HepG2 (cell line): ENCODE results near the gene VEGFB. TPM values are rescaled to one million over a fixed set of nuclear protein-coding genes. Genes with fewer than 3 reads are reported as not detected.

Source experiments
- ATAC-seq: fragments of 200-7000 bp; cut with Tn5 transposase; 3 replicates; pipeline ENCODE4 v1.9.1; 2020; ENCODE audit warnings: mild to moderate bottlenecking, moderate library complexity
- BruUV-seq: library from RNA; stranded (reverse); fragments of 400-500 nt; replicated peaks from 2 replicates; lab custom pipeline; 2021; lab: Mats Ljungman, UMichigan
- CTCF ChIA-PET: fragments of 300-600 bp; formaldehyde crosslinking; extraction: SDS; loops from one replicate; lab custom pipeline; 2021; ENCODE audit warnings: low total read pairs, inconsistent platforms, low intra/inter-chr PET ratio; lab: Yijun Ruan, JAX
- POLR2A ChIA-PET: fragments of 350-600 bp; sonication (Branson Sonifier 250); formaldehyde crosslinking; loops from one replicate; lab custom pipeline; 2020; ENCODE audit warnings: antibody characterized with exemption, inconsistent platforms; lab: Yijun Ruan, JAX
- DNase-seq: peaks from one replicate; pipeline ENCODE4 v3.0.0-alpha.2; 2015; ENCODE audit warnings: low spot score
- FAIRE-seq: peaks from 3 replicates; lab custom pipeline; 2011; peaks lifted over from hg19 to GRCh38; lab: Jason Lieb, UNC
- H2AFZ ChIP-seq: one replicate; pipeline ENCODE4 v1.6.1; 2011; ENCODE audit warnings: low read length, inconsistent platforms
- H3K27ac ChIP-seq: fragments of 300-600 bp; 3 replicates; pipeline ENCODE4 v1.8.0; 2011; ENCODE audit warnings: mixed run types, mild to moderate bottlenecking, mixed read lengths, low read length, inconsistent platforms; ENCODE audit not compliant: insufficient read depth; ENCODE audit errors: extremely low read length
- H3K27me3 ChIP-seq, 2 experiments: fragments of 200-600 bp in 1 of 2; 2 replicates in 1 of 2; 3 replicates in 1 of 2; pipeline versions ENCODE4 v1.6.0 to v1.8.0; 2011; ENCODE audit warnings: low read length in 2 of 2, mild to moderate bottlenecking in 2 of 2, moderate library complexity in 2 of 2, inconsistent platforms in 1 of 2; ENCODE audit not compliant: insufficient read depth in 2 of 2, control insufficient read depth in 1 of 2
- H3K36me3 ChIP-seq, 2 experiments: fragments of 200-600 bp in 1 of 2; replicated peaks in 1 of 2; 2 replicates in 1 of 2; 3 replicates in 1 of 2; pipeline versions ENCODE4 v1.5.1 to v1.8.0; 2011; ENCODE audit warnings: low read length in 2 of 2, inconsistent platforms in 1 of 2; ENCODE audit not compliant: insufficient read depth in 2 of 2, control insufficient read depth in 1 of 2
- H3K4me1 ChIP-seq: 2 replicates; pipeline ENCODE4 v1.5.1; 2012; ENCODE audit warnings: low read length, inconsistent platforms; ENCODE audit not compliant: insufficient read depth
- H3K4me2 ChIP-seq: 2 replicates; pipeline ENCODE4 v1.6.0; 2011; ENCODE audit warnings: low read depth, low read length, inconsistent platforms
- H3K4me3 ChIP-seq, 3 experiments: fragments of 200-600 bp in 1 of 3; sonication (generic), shearing (Covaris generic) in 1 of 3; replicated peaks in 1 of 3; 2 replicates each; pipeline ENCODE4 v1.5.1; 2011 to 2016; ENCODE audit warnings: low read length in 3 of 3, inconsistent platforms in 2 of 3, low read depth in 2 of 3, mild to moderate bottlenecking in 2 of 3, control low read depth in 1 of 3, mixed read lengths in 1 of 3; ENCODE audit not compliant: insufficient read depth in 1 of 3
- H3K79me2 ChIP-seq: one replicate; pipeline ENCODE4 v1.6.1; 2011; ENCODE audit warnings: low read length, inconsistent platforms; ENCODE audit not compliant: insufficient read depth
- H3K9ac ChIP-seq: 2 replicates; pipeline ENCODE4 v1.6.0; 2011; ENCODE audit warnings: mild to moderate bottlenecking, low read depth, low read length, inconsistent platforms; ENCODE audit not compliant: insufficient read depth
- H3K9me3 ChIP-seq: 2 replicates; pipeline ENCODE4 v1.5.1; 2012; ENCODE audit warnings: mild to moderate bottlenecking, low read length
- H4K20me1 ChIP-seq: 2 replicates; pipeline ENCODE4 v1.6.0; 2011; ENCODE audit warnings: inconsistent platforms, mild to moderate bottlenecking, low read length, moderate library complexity; ENCODE audit not compliant: insufficient read depth
- KAT2B ChIP-seq: fragments of 150-350 bp; IDR thresholded peaks from 2 replicates; pipeline ENCODE4 v1.6.1; 2014; ENCODE audit warnings: low read depth, low read length, borderline replicate concordance
- KMT2A ChIP-seq: sonication (generic); formaldehyde crosslinking; IDR thresholded peaks from 2 replicates; pipeline ENCODE4 v1.4.0; 2020; ENCODE audit warnings: missing genetic modification reagents
- NFE2L2 ChIP-seq: fragments of 150-350 bp; IDR thresholded peaks from 2 replicates; pipeline ENCODE4 v1.6.1; 2014; ENCODE audit warnings: low read length
- NFIC ChIP-seq: IDR thresholded peaks from 2 replicates; pipeline ENCODE4 v1.6.1; 2012; ENCODE audit warnings: mild to moderate bottlenecking, low read length, inconsistent platforms
- POLR2A ChIP-seq, 2 experiments: IDR thresholded peaks; 2 replicates each; pipeline ENCODE4 v1.6.1; 2011; ENCODE audit warnings: low read depth in 2 of 2, low read length in 2 of 2, mild to moderate bottlenecking in 1 of 2, moderate library complexity in 1 of 2; ENCODE audit not compliant: insufficient read depth in 1 of 2
- SIN3B ChIP-seq: fragments of 150-350 bp; IDR thresholded peaks from 2 replicates; pipeline ENCODE4 v1.6.1; 2014; ENCODE audit warnings: low read length
- SNAPC2 ChIP-seq: sonication (generic); formaldehyde crosslinking; IDR thresholded peaks from 2 replicates; pipeline ENCODE4 v1.8.1; 2022; ENCODE audit warnings: mild to moderate bottlenecking, missing genetic modification reagents
- TAF1 ChIP-seq: sonication (generic); formaldehyde crosslinking; IDR thresholded peaks from 2 replicates; pipeline ENCODE4 v1.4.0; 2020; ENCODE audit warnings: missing genetic modification reagents
- ZBTB10 ChIP-seq: sonication (generic); formaldehyde crosslinking; IDR thresholded peaks from 2 replicates; pipeline ENCODE4 v1.4.0; 2020; ENCODE audit warnings: missing genetic modification reagents, borderline replicate concordance
- ZFYVE20 ChIP-seq: sonication (generic); formaldehyde crosslinking; IDR thresholded peaks from 2 replicates; pipeline ENCODE4 v1.8.0; 2023; ENCODE audit warnings: low read depth, mild to moderate bottlenecking, moderate library complexity, missing genetic modification reagents, borderline replicate concordance
- ZNF773 ChIP-seq: sonication (generic); formaldehyde crosslinking; IDR thresholded peaks from 2 replicates; pipeline ENCODE4 v1.4.0; 2020; ENCODE audit warnings: missing genetic modification reagents, borderline replicate concordance
- ZSCAN21 ChIP-seq: sonication (generic); formaldehyde crosslinking; IDR thresholded peaks from 2 replicates; pipeline ENCODE4 v1.8.0; 2022; ENCODE audit warnings: mild to moderate bottlenecking, missing genetic modification reagents, moderate library complexity, borderline replicate concordance
- WGBS: methylation state at CpG from one replicate; pipeline ENCODE4 v1.1.6; 2017; ENCODE audit warnings: low lambda C conversion rate; 5-methylcytosine and 5-hydroxymethylcytosine counted together
- in situ Hi-C: cut with HindIII; loops from 2 replicates; pipeline ENCODE4 v1.10.0; 2017; ENCODE audit warnings: low pct_unique_long_range_greater_than_20kb; ENCODE audit not compliant: extremely low pct_ligation_motif_present
- intact Hi-C: fragments of 100-400 bp; cut with micrococcal nuclease; formaldehyde crosslinking; loops from one replicate; pipeline ENCODE4 v1.10.0; 2022; ENCODE audit not compliant: unreplicated experiment
- polyA plus RNA-seq, 8 experiments: library from polyadenylated mRNA; depleted of rRNA in 3 of 8; stranded (reverse) in 7 of 8; unstranded in 1 of 8; fragments of >200 nt; fragmentation: Illumina TruSeq in 4 of 8; extraction: Trizol in 4 of 8; gene quantifications; 2 replicates each; pipeline versions ENCODE4 v1.2.1 to v1.2.3, GENCODE V29; 2011 to 2016; ENCODE audit warnings: low read depth in 4 of 8, missing spikeins in 1 of 8, mixed read lengths in 1 of 8; ENCODE audit not compliant: insufficient read depth in 1 of 8
- total RNA-seq, 5 experiments: library from RNA; depleted of rRNA; stranded (reverse); fragments of >200 nt; fragmentation: Illumina TruSeq; extraction: Trizol; gene quantifications; 2 replicates each; pipeline ENCODE4 v1.2.3, GENCODE V29; 2016; ENCODE audit warnings: low read depth in 1 of 5
- TF ChIP-seq, protein P1 (sequence below): sonication (generic); formaldehyde crosslinking; conservative IDR thresholded peaks from 2 replicates; pipeline ENCODE4 v1.4.0; 2020; ENCODE audit warnings: missing genetic modification reagents

VEGFB gene
- total and polyA plus RNA-seq, 2 of the 13 experiments (the other 11 are each of a cell fraction or from before 2014, with no cell fraction given): 9.0 to 11.3 TPM

DNA sequence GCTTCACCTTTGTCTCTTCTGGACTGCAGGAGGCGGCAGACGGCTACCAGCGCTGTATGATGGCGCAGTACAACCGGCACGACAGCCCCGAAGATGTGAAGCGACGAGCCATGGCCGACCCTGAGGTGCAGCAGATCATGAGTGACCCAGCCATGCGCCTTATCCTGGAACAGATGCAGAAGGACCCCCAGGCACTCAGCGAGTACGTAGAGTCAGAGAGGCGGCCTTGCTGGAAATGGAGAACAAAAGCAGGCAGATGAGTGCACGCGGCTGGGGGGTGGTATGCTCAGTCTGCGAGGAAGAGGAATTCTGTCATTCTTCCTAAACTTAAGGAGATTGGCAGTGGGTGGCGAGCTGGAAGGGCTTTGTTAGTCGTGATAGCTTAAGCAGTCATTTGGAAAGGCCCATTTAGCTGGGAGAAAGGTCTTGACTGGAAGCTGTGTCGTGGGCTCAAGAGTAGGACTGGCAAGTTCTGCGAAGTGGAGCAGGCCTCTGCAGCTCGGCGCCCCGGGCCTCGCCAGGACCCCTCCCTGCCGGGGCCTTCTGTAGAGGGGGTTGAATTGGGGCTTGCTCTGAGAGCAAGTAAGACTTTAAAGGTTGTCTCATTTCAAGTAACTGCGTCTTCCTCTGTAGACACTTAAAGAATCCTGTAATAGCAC lies 30.8 kb upstream of the VEGFB start:
- Histone ChIP-seq H3K79me2 (no peaks in the 10 kb centered on the region), H3K9ac (no peak overlapping the region), H3K36me3 (peaks cover 36 to 47% of the 10 kb centered on the region in 2 experiments), H2AFZ (no peak overlapping the region), H3K27me3 (no peaks in the 10 kb centered on the region), H3K4me1 (peaks cover 17% of the 10 kb centered on the region), H3K9me3 (no peaks in the 10 kb centered on the region), H3K27ac (no peak overlapping the region), H3K4me3 (no peak overlapping the region), H3K4me2 (no peak overlapping the region), H4K20me1 (0 out of 2 replicates have a peak, but pooled peaks cover 2% of the 10 kb centered on the region)
- 98% methylated on average over 27 of the region's 27 CpGs for WGBS
- ChIA-PET CTCF (interaction anchor here (1.7 kb wide), 1 partner anchor 101 kb away, joined by 7 read pairs; no protein-coding TSS in a partner anchor), POLR2A (interaction anchor here (1.6 to 3.8 kb wide), 3 partner anchors 18 to 38 kb away, joined by 5 to 18 read pairs (median 6); partner anchors contain the start of genes FKBP2, NUDT22, STIP1 and TRPT1)
- TF ChIP-seq POLR2A (IDR thresholded peaks at IDR 0.05; ENCODE audit: insufficient read depth in 1 of 2, low read depth in 2 of 2, low read length in 2 of 2) (0 out of 4 replicates have a peak, but pooled peaks of 1 of the 2 experiments have one; percentile 8), ZSCAN21 (no peak)
- intact Hi-C loops (no loop called here), in situ Hi-C loops (no loop called here)
- ATAC-seq (no peak), FAIRE-seq (no peak), DNase-seq (no peak)
- BruUV-seq: no TSS peak

DNA sequence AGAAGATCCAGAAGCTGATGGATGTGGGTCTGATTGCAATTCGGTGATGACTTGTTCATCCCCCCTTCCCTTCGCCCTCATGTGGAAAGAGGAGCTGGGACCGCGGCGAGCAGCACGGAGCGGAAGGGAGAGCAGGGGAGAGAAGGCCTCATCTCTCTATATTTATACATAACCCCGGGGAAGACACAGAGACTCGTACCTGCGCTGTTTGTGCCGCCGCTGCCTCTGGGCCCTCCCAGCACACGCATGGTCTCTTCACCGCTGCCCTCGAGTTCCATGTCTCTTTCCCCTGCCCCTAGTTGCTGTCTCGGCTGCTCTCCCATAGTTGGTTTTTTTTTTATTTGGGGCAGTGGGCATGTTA lies 30.3 kb upstream of the VEGFB start:
- no peak overlapping the region for H3K27ac ChIP-seq
- POLR2A ChIA-PET: interaction anchor here (0.8 to 3.8 kb wide), 10 partner anchors 13 to 128 kb away, joined by 3 to 18 read pairs (median 5); partner anchors contain the start of genes CATSPERZ, FKBP2, NUDT22 and STIP1
- no peak overlapping the region for H3K4me2 ChIP-seq
- TSS peak; percentile 57 for BruUV-seq
- H3K36me3 ChIP-seq: peaks cover 36 to 45% of the 10 kb centered on the region in 2 experiments
- no peak for FAIRE-seq
- in situ Hi-C loops: no loop called here
- no peak overlapping the region for H2AFZ ChIP-seq
- intact Hi-C loops: no loop called here
- no peak overlapping the region for H3K4me3 ChIP-seq
- 98% methylated on average over 16 of the region's 16 CpGs for WGBS
- CTCF ChIA-PET: interaction anchor here (1.3 to 1.7 kb wide), 2 partner anchors 97 to 100 kb away, joined by 6 to 7 read pairs; partner anchors contain the start of gene CATSPERZ
- H4K20me1 ChIP-seq: 0 out of 2 replicates have a peak, but pooled peaks cover 2% of the 10 kb centered on the region
- no peak for ATAC-seq
- no peak overlapping the region for H3K9ac ChIP-seq
- no peaks in the 10 kb centered on the region for H3K27me3 ChIP-seq
- DNase-seq: no peak
- H3K9me3 ChIP-seq: no peaks in the 10 kb centered on the region
- H3K79me2 ChIP-seq: no peaks in the 10 kb centered on the region
- H3K4me1 ChIP-seq: peaks cover 17% of the 10 kb centered on the region
- no peak for TF ChIP-seq ZNF773
- TF ChIP-seq KMT2A (CRISPR knock-in tag): no peak
- no peak for TF ChIP-seq NFIC
- TF ChIP-seq SNAPC2: no peak
- no peak for TF ChIP-seq TAF1 (CRISPR knock-in tag)
- TF ChIP-seq NFE2L2: no peak
- TF ChIP-seq, protein P1, sequence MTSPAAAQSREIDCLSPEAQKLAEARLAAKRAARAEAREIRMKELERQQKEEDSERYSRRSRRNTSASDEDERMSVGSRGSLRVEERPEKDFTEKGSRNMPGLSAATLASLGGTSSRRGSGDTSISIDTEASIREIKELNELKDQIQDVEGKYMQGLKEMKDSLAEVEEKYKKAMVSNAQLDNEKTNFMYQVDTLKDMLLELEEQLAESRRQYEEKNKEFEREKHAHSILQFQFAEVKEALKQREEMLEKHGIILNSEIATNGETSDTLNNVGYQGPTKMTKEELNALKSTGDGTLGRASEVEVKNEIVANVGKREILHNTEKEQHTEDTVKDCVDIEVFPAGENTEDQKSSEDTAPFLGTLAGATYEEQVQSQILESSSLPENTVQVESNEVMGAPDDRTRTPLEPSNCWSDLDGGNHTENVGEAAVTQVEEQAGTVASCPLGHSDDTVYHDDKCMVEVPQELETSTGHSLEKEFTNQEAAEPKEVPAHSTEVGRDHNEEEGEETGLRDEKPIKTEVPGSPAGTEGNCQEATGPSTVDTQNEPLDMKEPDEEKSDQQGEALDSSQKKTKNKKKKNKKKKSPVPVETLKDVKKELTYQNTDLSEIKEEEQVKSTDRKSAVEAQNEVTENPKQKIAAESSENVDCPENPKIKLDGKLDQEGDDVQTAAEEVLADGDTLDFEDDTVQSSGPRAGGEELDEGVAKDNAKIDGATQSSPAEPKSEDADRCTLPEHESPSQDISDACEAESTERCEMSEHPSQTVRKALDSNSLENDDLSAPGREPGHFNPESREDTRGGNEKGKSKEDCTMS: no peak
- TF ChIP-seq KAT2B: no peak
- no peak for TF ChIP-seq SIN3B
- TF ChIP-seq ZFYVE20: no peak
- no peak for TF ChIP-seq ZBTB10 (CRISPR knock-in tag)
